ENCODE results near the gene SPG21. TPM values are rescaled to one million over a fixed set of nuclear protein-coding genes. Genes with fewer than 3 reads are reported as not detected.
A peak's percentile ranks its signal among the peaks of the same experiment; 100 is the strongest.

Gene SPG21
- total RNA-seq, 4 donors from 2014 or later, result 57.0 to 84.3 (median 73.5) TPM

- peaks cover 6% of the 10 kb centered on the region for H3K36me3 ChIP-seq
- DNase-seq (ENCODE audit: low spot score in 2 of 2), result no peak
- H3K4me3 ChIP-seq, result no peak overlapping the region
- H3K27me3 ChIP-seq, result no peaks in the 10 kb centered on the region
- no peak overlapping the region for H3K27ac ChIP-seq
- 92% methylated on average over 3 of the region's 4 CpGs for WGBS
- no peaks in the 10 kb centered on the region for H3K9me3 ChIP-seq
- TF ChIP-seq POLR2A (IDR thresholded peaks at IDR 0.05) (no peak), CTCF (IDR thresholded peaks at IDR 0.05) (no peak), EP300 (IDR thresholded peaks at IDR 0.05) (no peak), POLR2AphosphoS5 (IDR thresholded peaks at IDR 0.05) (no peak)
- H3K4me1 ChIP-seq, result no peaks in the 10 kb centered on the region
Observed at GRCh38 chr15:64944961-64945360, 44.8 kb downstream of the SPG21 start.

DNA sequence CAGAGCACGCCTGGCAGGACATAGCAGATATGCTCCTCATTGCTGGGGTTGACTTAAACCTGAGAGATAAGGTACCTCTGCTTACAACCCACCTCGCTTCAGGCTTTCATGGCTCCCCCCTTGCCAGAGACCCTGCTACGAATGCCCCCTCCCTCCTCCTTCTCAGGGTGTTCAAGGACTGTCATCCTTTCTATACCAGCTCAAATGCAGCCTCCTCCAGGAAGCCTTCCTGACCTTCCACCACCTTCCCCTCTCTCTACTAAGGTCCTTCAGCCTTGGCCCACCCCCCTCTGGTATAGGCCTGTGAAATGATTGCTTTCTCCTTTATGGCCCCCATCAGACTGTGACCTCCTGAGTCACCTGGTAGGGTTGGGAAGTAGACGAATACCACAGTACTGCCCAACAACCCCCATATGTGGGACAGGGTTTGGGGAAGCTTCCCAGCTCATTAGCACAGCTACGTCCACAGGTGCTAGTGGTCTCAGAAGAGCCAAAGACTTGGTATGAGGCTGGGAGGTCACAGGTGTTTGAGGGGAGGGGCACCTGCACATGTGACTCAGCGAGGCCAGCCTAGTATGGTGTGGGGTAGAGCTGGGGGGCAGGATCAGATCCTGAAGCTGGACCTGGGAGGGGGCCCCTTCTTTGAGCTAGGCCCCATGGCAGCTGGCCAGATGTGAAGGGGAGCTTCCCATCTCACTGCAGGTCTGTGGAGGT is 46.0 kb downstream of the SPG21 start:
- DNase-seq (ENCODE audit: low spot score in 2 of 2), result peak in 1 of 2 donors; percentile 32
- 96% methylated on average over 6 of the region's 6 CpGs for WGBS
- Histone ChIP-seq H3K27ac (no peak overlapping the region), H3K4me1 (no peaks in the 10 kb centered on the region), H3K9me3 (no peaks in the 10 kb centered on the region), H3K4me3 (no peak overlapping the region), H3K27me3 (no peaks in the 10 kb centered on the region), H3K36me3 (peaks cover 6% of the 10 kb centered on the region)
- TF ChIP-seq EP300 (IDR thresholded peaks at IDR 0.05), result no peak

DNA sequence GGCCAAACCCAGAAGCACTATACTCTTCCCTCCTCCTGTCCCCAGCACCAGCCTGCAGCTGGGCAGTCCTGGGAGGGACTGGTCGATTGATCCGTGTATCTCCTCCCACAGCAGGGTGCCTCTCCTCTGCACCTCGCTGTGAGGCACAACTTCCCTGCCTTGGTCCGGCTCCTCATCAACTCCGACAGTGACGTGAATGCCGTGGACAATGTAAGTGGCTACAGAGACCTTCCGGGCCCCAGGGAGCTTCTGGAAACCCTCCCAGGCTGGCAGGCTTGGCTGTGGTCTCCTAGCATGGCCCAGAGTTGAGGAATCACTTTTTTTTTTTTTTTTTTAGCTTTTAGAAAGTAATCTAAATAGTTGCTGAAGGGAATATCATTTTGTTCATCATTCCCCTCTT is 47.4 kb downstream of the SPG21 start:
- WGBS, result 79% methylated on average over 8 of the region's 8 CpGs
- no peaks in the 10 kb centered on the region for H3K4me1 ChIP-seq
- no peaks in the 10 kb centered on the region for H3K27me3 ChIP-seq
- peak in 1 of 2 donors; percentile 72 for DNase-seq (ENCODE audit: low spot score in 2 of 2)
- TF ChIP-seq EP300 (IDR thresholded peaks at IDR 0.05) (no peak), POLR2A (IDR thresholded peaks at IDR 0.05) (no peak), CTCF (IDR thresholded peaks at IDR 0.05) (no peak), POLR2AphosphoS5 (IDR thresholded peaks at IDR 0.05) (no peak)
- H3K27ac ChIP-seq, result no peak overlapping the region
- H3K36me3 ChIP-seq, result peaks cover 6% of the 10 kb centered on the region
- no peaks in the 10 kb centered on the region for H3K9me3 ChIP-seq
- no peak overlapping the region for H3K4me3 ChIP-seq

- DNase-seq (ENCODE audit: low spot score in 2 of 2), result peak in 1 of 2 donors; percentile 12
- no peak for TF ChIP-seq EP300 (IDR thresholded peaks at IDR 0.05)
- TF ChIP-seq POLR2A (IDR thresholded peaks at IDR 0.05), result no peak
- TF ChIP-seq POLR2AphosphoS5 (IDR thresholded peaks at IDR 0.05), result no peak
- TF ChIP-seq CTCF (IDR thresholded peaks at IDR 0.05), result no peak
- Histone ChIP-seq H3K4me1 (no peaks in the 10 kb centered on the region), H3K36me3 (peaks cover 6% of the 10 kb centered on the region), H3K27ac (no peak overlapping the region), H3K4me3 (no peak overlapping the region), H3K9me3 (no peaks in the 10 kb centered on the region), H3K27me3 (no peaks in the 10 kb centered on the region)
- 68% methylated on average over 3 of the region's 3 CpGs for WGBS
Observed at GRCh38 chr15:64938192-64938591, 51.5 kb downstream of the SPG21 start.

- Histone ChIP-seq H3K4me3 (no peak overlapping the region), H3K36me3 (peaks cover 8% of the 10 kb centered on the region), H3K27ac (no peak overlapping the region), H3K27me3 (no peaks in the 10 kb centered on the region), H3K4me1 (no peaks in the 10 kb centered on the region), H3K9me3 (no peaks in the 10 kb centered on the region)
- DNase-seq (ENCODE audit: low spot score in 2 of 2), result peak in 1 of 2 donors; percentile 64
- TF ChIP-seq POLR2AphosphoS5 (IDR thresholded peaks at IDR 0.05) (no peak), POLR2A (IDR thresholded peaks at IDR 0.05) (no peak), CTCF (IDR thresholded peaks at IDR 0.05) (no peak), EP300 (IDR thresholded peaks at IDR 0.05) (no peak)
- WGBS, result 93% methylated on average over 11 of the region's 11 CpGs
Observed at GRCh38 chr15:64934023-64934422, 55.7 kb downstream of the SPG21 start.

All from suprapubic skin (tissue), 4 donors.